Inflammatory macrophage treated with lipopolysaccharide for 4 hours (primary cell): Measurements from ENCODE around the gene DAZAP1.
"Not testable (repeated sequence)": the region's sequence is repeated elsewhere in the genome, so short reads cannot be mapped to it uniquely, and the experiment has no call there.

Source experiments
- DNase-seq: peaks from one replicate; pipeline ENCODE4 v3.0.0-alpha.2; 2020

Gene DAZAP1

GRCh38 chr19:1411255-1412191 lies 4.1 kb downstream of the DAZAP1 start:
- DNase-seq: no peak

GRCh38 chr19:1412323-1412923 lies 5.0 kb downstream of the DAZAP1 start:
- no peak for DNase-seq

GRCh38 chr19:1412995-1413800 lies 5.8 kb downstream of the DAZAP1 start:
- DNase-seq: no peak

DNA sequence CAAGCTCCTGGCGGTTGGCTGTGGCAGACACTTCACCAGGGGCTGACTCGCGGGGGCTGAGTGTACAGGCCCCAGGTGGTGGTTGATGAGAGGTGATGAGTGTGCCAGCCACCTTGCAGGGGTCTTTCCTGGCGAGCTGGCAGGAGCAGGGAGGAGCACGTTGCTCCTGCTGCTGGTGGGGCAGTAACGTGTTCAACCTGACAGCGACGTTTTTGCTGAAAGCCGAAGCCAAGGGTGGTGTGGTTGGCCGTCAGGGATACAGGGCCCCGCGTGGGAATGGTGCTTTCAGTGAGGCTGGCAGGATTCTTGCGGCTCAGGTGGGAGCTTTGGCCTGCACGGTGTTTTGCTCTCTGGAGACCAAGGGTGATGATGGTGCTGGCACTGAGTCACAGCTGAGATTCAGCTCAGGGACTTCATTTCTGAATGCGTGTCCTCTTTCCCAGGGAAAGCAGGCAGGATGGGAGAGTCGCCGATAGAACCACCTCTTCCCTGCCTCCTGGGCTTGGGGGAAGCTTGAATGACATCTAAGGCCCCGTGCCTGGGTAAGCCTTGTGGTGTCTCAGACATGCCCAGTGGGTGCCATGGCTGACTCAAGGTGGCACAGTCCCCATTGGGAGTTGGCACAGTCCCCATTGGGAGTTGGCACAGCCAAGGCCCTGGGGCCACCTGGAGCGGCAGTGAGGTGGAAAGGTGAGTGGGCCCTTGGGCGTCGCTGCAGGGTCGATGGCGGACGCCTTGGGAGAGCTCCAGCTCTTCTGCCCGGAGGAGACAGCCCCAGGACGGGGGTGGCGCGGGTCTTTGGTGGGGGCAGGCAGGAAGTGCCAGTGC lies 8.8 kb downstream of the DAZAP1 start:
- no peak for DNase-seq

DNA sequence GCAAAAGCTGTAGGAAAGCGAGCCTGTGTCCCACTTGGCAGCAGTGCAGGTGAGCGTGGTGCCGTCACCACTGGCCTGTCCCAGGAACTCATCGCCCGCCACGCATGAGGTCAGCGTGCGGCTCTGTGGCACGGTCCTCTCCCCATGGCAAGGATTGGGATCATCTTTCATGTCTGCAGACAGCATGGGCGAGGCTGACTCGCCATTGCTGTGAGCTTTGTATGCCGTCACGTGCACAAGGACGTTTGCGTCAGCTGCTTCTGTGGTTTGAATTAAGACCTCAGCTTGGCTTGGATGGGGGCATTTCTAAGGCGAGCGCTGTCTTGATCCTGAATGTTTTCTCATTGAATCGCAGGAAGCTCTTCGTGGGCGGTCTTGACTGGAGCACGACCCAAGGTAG lies 9.8 kb downstream of the DAZAP1 start:
- no peak for DNase-seq

DNA sequence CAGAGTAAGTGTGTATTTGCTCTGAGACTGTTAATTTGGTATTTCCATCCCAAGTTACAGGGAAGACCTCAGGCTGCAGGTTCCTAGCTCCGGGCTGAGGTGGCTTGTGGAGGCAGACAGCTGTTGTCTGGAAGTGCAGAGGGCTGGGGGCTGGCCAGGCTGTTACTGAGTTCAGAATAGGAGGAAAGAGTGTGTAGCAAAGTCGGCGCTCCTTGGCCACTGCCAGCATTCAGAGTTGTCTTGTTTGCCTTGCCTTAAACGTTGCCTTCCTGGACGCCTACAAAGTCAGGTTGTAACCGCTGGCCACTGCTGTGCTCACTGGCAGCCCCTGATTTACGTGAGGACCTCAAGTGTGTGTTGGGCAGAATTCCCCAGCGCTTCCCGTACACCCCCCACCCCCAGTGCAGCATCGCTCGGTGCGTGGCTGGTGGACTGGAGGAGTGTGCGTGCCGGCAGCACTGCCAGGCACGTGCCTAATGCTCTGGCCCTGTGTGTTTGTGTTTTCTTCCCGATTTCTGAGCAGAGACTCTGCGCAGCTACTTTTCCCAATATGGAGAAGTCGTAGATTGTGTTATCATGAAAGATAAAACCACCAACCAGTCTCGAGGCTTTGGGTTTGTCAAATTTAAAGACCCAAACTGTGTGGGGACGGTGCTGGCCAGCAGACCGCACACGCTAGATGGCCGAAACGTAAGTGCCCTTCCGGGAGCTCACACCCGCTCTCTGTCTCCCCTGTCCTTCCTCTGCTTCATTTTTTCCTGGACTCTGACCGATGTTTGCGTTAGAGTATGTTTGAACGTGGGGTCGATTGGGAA lies 10.5 kb downstream of the DAZAP1 start:
- DNase-seq: no peak

GRCh38 chr19:1418496-1418775 lies 11.1 kb downstream of the DAZAP1 start:
- DNase-seq: no peak

DNA sequence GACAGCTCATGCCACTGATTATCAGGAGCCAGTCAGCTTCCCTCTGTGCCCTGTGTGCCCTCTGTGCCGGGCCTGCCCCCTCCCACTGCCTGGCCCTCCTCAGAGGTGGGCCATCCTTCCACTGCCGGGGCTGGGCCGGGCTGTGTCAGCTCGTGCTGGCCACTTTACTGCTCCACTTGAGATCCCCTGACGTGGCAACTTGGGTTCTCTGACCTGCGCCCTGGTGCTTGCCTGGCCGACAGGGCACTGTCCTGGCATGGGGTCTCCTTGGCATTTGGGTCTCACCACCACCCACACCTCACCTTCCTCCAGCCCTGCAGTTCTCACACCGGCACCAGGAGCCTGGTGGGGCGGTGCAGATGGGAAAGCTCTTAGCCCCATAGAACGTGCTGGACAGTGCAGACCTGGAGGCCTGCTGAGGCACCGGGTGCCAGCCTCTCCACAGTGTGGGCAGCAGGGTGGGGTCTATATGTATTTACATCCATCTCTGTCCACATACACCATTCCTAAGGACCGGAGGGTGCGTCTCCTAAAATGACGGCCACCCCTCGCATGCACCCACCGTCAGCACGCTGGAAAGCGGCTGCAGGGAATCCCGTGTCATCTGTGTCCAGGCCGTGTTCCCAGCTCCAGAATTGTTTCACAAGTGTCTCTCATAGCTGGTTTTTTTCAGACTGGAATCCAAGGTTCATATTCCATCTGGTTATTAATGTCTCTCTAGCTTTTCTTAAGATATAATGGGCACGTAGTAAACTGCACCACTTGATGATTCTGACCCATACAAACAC lies 11.8 kb downstream of the DAZAP1 start:
- no peak for DNase-seq

GRCh38 chr19:1420085-1420484 lies 12.7 kb downstream of the DAZAP1 start:
- DNase-seq: not testable (repeated sequence)

- DNase-seq: no peak
Measured at GRCh38 chr19:1420590-1420989, 13.2 kb downstream of the DAZAP1 start.

DNA sequence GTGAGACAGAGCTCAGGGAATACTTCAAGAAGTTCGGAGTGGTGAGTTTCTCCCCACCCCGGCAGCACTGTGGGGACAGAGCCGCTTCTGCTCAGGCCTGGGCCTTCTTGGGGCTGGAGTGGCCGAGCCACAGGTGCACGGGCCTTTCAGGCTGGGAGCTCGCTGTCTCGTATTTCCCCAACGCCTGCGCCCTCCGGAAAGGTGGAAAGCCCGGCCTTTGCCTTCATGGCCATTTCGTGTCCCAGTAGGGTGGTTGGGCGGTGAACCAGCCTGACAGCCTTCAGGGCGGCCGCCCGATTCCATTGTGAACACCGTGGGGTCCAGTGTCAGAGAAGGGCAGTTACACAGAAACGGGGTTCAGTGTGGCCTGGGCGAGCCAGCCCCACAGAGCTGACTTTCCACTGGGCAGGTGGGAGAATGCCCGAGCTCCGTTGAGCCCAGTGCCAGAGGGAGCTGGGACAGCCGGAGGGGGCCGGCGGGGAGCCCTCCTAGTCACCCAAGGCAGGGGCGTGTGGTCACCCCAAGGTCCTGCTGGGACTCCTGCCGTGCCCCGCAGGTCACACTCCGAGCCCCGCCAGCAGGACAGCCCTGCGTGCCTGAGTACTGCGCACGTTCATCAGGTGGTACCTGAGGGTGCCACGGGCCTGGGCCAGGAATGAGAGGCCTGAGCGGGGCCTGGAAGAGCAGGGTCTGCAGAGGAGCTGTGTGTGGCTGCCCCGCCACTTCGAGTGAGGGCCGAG lies 14.0 kb downstream of the DAZAP1 start:
- DNase-seq: no peak

- no peak for DNase-seq
Measured at GRCh38 chr19:1421958-1422305, 14.5 kb downstream of the DAZAP1 start.

- DNase-seq: no peak
Measured at GRCh38 chr19:1422360-1422759, 15.0 kb downstream of the DAZAP1 start.

- DNase-seq: no peak
Measured at GRCh38 chr19:1422943-1423342, 15.6 kb downstream of the DAZAP1 start.

- DNase-seq: no peak
Measured at GRCh38 chr19:1423436-1424191, 16.2 kb downstream of the DAZAP1 start.

- DNase-seq: no peak
Measured at GRCh38 chr19:1424192-1424955, 17.0 kb downstream of the DAZAP1 start.

DNA sequence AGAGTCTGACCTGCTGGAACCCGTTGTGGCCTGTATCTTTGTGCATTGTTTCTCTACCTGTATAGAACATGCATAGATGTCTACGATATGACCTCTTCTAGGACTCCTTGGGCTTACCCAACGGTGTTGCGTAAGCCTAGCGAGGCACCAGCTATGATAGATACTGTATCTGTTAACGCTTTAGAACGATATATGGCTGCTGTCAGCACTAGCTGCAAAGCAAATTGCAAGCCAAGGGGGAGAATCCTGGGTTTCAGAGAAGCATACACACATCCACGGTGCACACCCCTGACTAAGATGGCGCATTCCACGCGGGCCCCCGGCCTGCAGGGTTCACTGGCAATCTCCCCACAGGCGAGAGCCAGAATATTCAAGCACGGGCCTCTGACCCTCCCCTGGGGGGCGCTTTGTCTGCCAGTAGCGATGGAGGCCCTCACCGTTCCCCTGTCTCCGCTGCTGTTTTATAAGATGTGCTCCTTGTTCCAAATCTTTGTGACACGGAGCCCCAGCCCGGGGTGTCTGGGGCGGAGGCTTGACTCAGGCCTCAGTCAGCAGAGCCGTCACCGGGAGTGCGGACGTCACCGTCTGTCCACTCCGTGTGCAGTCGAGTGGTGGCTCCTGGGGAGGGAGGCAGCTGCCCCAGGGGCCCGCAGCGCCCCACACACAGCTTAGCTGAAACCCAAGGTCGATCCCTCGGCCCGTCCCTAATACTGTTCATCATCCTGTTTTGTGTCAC lies 17.9 kb downstream of the DAZAP1 start:
- DNase-seq: no peak

DNA sequence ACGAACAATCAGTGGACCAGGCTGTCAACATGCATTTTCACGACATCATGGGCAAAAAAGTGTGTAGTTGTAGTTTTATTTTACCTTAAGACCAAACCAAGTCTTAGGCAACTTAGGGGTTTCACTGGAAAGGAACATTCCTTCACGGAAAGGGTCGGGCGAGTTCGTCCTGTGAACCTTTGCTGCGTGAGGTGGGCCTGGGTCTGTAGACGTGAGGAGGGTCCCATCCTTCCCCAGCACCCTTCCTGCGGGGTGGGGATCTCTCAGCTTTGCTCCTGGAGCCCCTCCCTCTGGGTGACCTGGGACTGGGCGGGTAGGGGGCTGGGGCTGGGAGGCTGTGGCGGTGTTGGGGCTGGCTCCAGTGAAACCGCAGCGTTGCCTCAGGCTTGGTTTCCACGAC lies 18.5 kb downstream of the DAZAP1 start:
- no peak for DNase-seq
